Anterior cingulate cortex (tissue), 58 donors: ENCODE results near the gene TBC1D22A.

ENCODE experiments used
- DNase-seq, 58 donors: peaks; one replicate each; lab custom pipeline; 2025; lab: John Stamatoyannopoulos, UW

TBC1D22A gene

GRCh38 chr22:47032956-47033647 lies 270.7 kb downstream of the TBC1D22A start:
- no peak for DNase-seq

GRCh38 chr22:47033648-47034000 lies 271.2 kb downstream of the TBC1D22A start:
- DNase-seq: no peak

- no peak for DNase-seq
These were observed 271.8 kb downstream of the TBC1D22A start for GRCh38 chr22:47034076-47034808.

GRCh38 chr22:47034905-47035419 lies 272.5 kb downstream of the TBC1D22A start:
- no peak for DNase-seq

GRCh38 chr22:47035425-47035881 lies 273.0 kb downstream of the TBC1D22A start:
- DNase-seq: no peak

GRCh38 chr22:47036352-47036751 lies 273.9 kb downstream of the TBC1D22A start:
- no peak for DNase-seq

- no peak for DNase-seq
These were observed 274.6 kb downstream of the TBC1D22A start for GRCh38 chr22:47036936-47037485.

GRCh38 chr22:47038206-47038835 lies 275.9 kb downstream of the TBC1D22A start:
- no peak for DNase-seq

GRCh38 chr22:47039356-47039755 lies 276.9 kb downstream of the TBC1D22A start:
- DNase-seq: no peak

- no peak for DNase-seq
These were observed 278.2 kb downstream of the TBC1D22A start for GRCh38 chr22:47040486-47041270.

GRCh38 chr22:47041271-47042115 lies 279.0 kb downstream of the TBC1D22A start:
- no peak for DNase-seq

GRCh38 chr22:47042116-47042825 lies 279.8 kb downstream of the TBC1D22A start:
- DNase-seq: no peak

- no peak for DNase-seq
These were observed 280.5 kb downstream of the TBC1D22A start for GRCh38 chr22:47042861-47043496.

- DNase-seq: no peak
These were observed 281.6 kb downstream of the TBC1D22A start for GRCh38 chr22:47043835-47044721.

- DNase-seq: no peak
These were observed 282.5 kb downstream of the TBC1D22A start for GRCh38 chr22:47044722-47045535.

- DNase-seq: no peak
These were observed 283.4 kb downstream of the TBC1D22A start for GRCh38 chr22:47045691-47046410.
